H1 (cell line): ENCODE data around the gene PLXDC2. TPM values are rescaled to one million over a fixed set of nuclear protein-coding genes. Genes with fewer than 3 reads are reported as not detected.

Experiments
- JUND ChIP-seq: IDR thresholded peaks from 2 replicates; pipeline ENCODE4 v1.6.1; 2011; ENCODE audit warnings: mild to moderate bottlenecking, improper control_type of control experiment, low read length
- NANOG ChIP-seq: IDR thresholded peaks from 2 replicates; pipeline ENCODE4 v1.6.1; 2011; ENCODE audit warnings: low read length, low read depth, mild to moderate bottlenecking, inconsistent platforms; ENCODE audit not compliant: insufficient read depth, poor library complexity, severe bottlenecking
- NRF1 ChIP-seq: IDR thresholded peaks from 2 replicates; pipeline ENCODE4 v1.6.1; 2011; ENCODE audit warnings: mild to moderate bottlenecking, low read depth, low read length, improper control_type of control experiment
- POLR2AphosphoS5 ChIP-seq: IDR thresholded peaks from 2 replicates; pipeline ENCODE4 v1.6.1; 2011; ENCODE audit warnings: low read depth, low read length
- SIRT6 ChIP-seq: IDR thresholded peaks from one replicate; pipeline ENCODE4 v1.7.1; 2012; ENCODE audit warnings: low read length, inconsistent platforms
- polyA plus RNA-seq, 7 experiments: library from polyadenylated mRNA; depleted of rRNA in 3 of 7; stranded (reverse) in 5 of 7; unstranded in 2 of 7; fragments of >200 nt in 5 of 7; fragments of 200-250 nt in 2 of 7; gene quantifications; 1 replicate in 5 of 7; 2 replicates in 1 of 7; 4 replicates in 1 of 7; pipeline versions ENCODE4 v1.2.1 to v1.2.3, GENCODE V29; 2011 to 2013; ENCODE audit warnings: missing spikeins in 2 of 7, mixed read lengths in 2 of 7
- total RNA-seq: library from RNA; stranded (reverse); fragmentation: NEBNext Ultra II Directional; extraction: Animal tissue kit (Norgen Biotek cat#: 25700); gene quantifications from 2 replicates; pipeline ENCODE4 v1.2.1, GENCODE V29; 2021
- TF ChIP-seq, protein P1 (sequence below): IDR thresholded peaks from 2 replicates; pipeline ENCODE4 v1.6.1; 2011; ENCODE audit warnings: low read depth, mild to moderate bottlenecking, low read length; ENCODE audit not compliant: insufficient read depth

The PLXDC2 gene
- total and polyA plus RNA-seq, 2 of the 8 experiments (the other 6 are each of a cell fraction or from before 2014, with no cell fraction given) = 23.0 to 40.5 TPM

DNA sequence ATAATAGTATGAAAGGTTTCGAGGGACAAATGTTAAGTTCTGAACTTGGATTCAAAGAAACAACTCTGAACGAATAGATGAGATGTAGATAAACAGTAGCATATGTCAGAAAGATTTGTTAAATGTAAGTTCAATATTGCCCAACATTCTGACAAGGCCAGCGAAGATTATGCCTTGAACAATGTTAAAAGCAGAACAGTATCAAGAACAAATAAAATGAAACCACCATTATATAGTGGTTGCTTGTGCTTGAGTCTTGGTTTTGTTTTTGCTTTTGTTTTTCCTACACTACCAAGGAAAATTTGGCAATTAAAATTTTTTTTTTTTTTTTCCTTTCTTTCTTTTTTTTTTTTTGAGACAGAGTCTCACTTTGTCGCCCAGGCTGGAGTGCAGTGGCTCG lies 66.4 kb downstream of the PLXDC2 start (continued):
- TF ChIP-seq, protein P1, sequence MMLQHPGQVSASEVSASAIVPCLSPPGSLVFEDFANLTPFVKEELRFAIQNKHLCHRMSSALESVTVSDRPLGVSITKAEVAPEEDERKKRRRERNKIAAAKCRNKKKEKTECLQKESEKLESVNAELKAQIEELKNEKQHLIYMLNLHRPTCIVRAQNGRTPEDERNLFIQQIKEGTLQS = no peak
- TF ChIP-seq JUND (no peak), SIRT6 (no peak), NRF1 (no peak), NANOG (no peak), POLR2AphosphoS5 (no peak)
